Heart right ventricle (tissue), 16 donors: ENCODE data around the gene RUNX3. TPM values are rescaled to one million over a fixed set of nuclear protein-coding genes. Genes with fewer than 3 reads are reported as not detected.

Source experiments
- ATAC-seq, 8 donors: fragments of 200-7000 bp; cut with Tn5 transposase; one replicate each; pipeline ENCODE4 v1.9.1; 2020; ENCODE audit warnings: mild to moderate bottlenecking in 8 of 8, moderate library complexity in 8 of 8, moderate number of reproducible peaks in 1 of 8
- DNase-seq, 2 donors: peaks; one replicate each; pipeline ENCODE4 v3.0.0-alpha.2; 2020
- H3K27ac ChIP-seq, 10 donors: fragments of 200-600 bp; sonication (generic) in 2 of 10; one replicate each; pipeline versions ENCODE4 v1.5.0 to v1.8.0; 2020 to 2022; ENCODE audit warnings: mild to moderate bottlenecking in 3 of 10
- H3K27me3 ChIP-seq, 7 donors: fragments of 200-600 bp; one replicate each; pipeline ENCODE4 v1.8.0; 2021 to 2022; ENCODE audit warnings: mild to moderate bottlenecking in 2 of 7
- H3K36me3 ChIP-seq, 9 donors: fragments of 200-600 bp; sonication (generic) in 1 of 9; one replicate each; pipeline versions ENCODE4 v1.5.0 to v1.8.0; 2020 to 2022; ENCODE audit warnings: mild to moderate bottlenecking in 2 of 9
- H3K4me1 ChIP-seq, 9 donors: fragments of 200-600 bp; sonication (generic) in 1 of 9; one replicate each; pipeline versions ENCODE4 v1.5.0 to v1.8.0; 2020 to 2022; ENCODE audit warnings: mild to moderate bottlenecking in 4 of 9
- H3K4me3 ChIP-seq, 10 donors: fragments of 200-600 bp; sonication (generic) in 2 of 10; one replicate each; pipeline versions ENCODE4 v1.5.0 to v1.8.0; 2020 to 2022; ENCODE audit warnings: mild to moderate bottlenecking in 7 of 10, moderate library complexity in 2 of 10
- H3K9me3 ChIP-seq, 11 donors: fragments of 200-600 bp in 10 of 11; sonication (generic) in 2 of 11; one replicate each; pipeline versions ENCODE4 v1.5.0 to v1.8.0; 2013 to 2022; ENCODE audit warnings: mild to moderate bottlenecking in 2 of 11, control low read depth in 1 of 11, moderate library complexity in 1 of 11
- WGBS, 2 donors: extraction: QIAGEN DNeasy Blood & Tissue Kit; methylation state at CpG; one replicate each; pipeline ENCODE4 v1.1.7; 2013; ENCODE audit warnings: inconsistent platforms in 1 of 2; 5-methylcytosine and 5-hydroxymethylcytosine counted together
- intact Hi-C, 10 donors: fragments of 100-400 bp; cut with DNase I; formaldehyde crosslinking; loops; one replicate each; pipeline versions ENCODE4 v1.11.1 to v1.14.2; 2022
- polyA plus RNA-seq, 2 donors: library from polyadenylated mRNA; stranded (reverse); fragments of 200-250 nt; gene quantifications; one replicate each; pipeline ENCODE4 v1.2.3, GENCODE V29; 2013
- total RNA-seq, 10 donors: library from RNA; stranded (reverse); fragmentation: NEBNext Ultra II Directional in 3 of 10; extraction: Animal tissue kit (Norgen Biotek cat#: 25700) in 3 of 10; gene quantifications; one replicate each; pipeline versions ENCODE4 v1.2.1 to v1.2.4, GENCODE V29; 2021 to 2023
- TF ChIP-seq, protein P1 (sequence below), 9 donors: fragments of 200-600 bp; sonication (generic) in 2 of 9; IDR thresholded peaks; one replicate each; pipeline versions ENCODE4 v1.5.0 to v1.8.0; 2021 to 2022; ENCODE audit warnings: antibody characterized with exemption in 9 of 9, mild to moderate bottlenecking in 5 of 9, moderate library complexity in 1 of 9
- donor health status: Arrhythmogenic right ventricular cardiomyopathy.
- donor health status: ischemic (EF 13 %, LVEDD 7.1; RV severe dilation, severe dysfunction).
- donor health status: healthy with polysubstance abuse.
- donor health status: DM: no; HTN: yes; CAD: no.
- donor health status: DM: no; HTN: no; CAD: no.
- donor health status: ischemic (EF 25% LVEDD 6.9; RV normal size, moderate dysfunction).
- donor health status: ischemic (EF 25% LVEDD 5.7; RV mildly dilated, moderate dysfunction).
- donor health status: healthy.
- donor health status: DM: yes; HTN: yes; CAD: no.
- donor health status: Ischemic cardiomyopathy.
- donor health status: ischemic (EF 35%, LVEDD 5.7; RV mildly dilated, moderate dysfunction).
- donor health status: nonischemic (EF 11% LVEDD 7.7; RV severe dilation, severe dysfunction).
- donor health status: DM: yes; HTN: yes; CAD: no.
- donor health status: PGD.
- donor health status: ischemic (EF 29% LVEDD 5.4; RV normal size, mild dysfunction).
- donor health status: nonischemic (EF 23%, LVEDD 6.1; RV moderate dilation, normal function).

RUNX3 gene
- total and polyA plus RNA-seq, 12 donors, result 0.07 to 5.9 (median 0.38) TPM

DNA sequence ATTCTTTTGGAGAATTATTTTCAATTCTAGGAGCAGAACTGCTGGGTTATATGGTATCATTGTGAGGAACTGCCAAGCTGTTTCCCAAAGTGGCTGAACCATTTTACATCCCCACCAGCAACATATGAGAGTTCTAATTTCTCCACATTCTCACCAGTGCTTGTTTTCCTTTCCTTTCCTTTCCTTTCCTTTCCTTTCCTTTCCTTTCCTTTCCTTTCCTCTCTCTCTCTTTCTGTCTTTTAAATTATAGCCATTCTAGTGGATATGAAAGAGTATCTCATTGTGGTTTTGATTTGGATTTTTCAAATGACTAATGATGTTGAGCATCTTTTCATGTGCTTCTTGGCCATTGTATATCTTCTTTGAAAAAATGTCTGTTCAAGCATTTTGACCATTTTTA is 45.3 kb downstream of the RUNX3 start:
- no peak for DNase-seq
- no peak overlapping the region for H3K4me3 ChIP-seq
- intact Hi-C loops, result no loop called here
- peaks cover 0 to 31% (median 9%) of the 10 kb centered on the region in 11 donors for H3K9me3 ChIP-seq
- no peaks in the 10 kb centered on the region for H3K36me3 ChIP-seq
- TF ChIP-seq, protein P1, sequence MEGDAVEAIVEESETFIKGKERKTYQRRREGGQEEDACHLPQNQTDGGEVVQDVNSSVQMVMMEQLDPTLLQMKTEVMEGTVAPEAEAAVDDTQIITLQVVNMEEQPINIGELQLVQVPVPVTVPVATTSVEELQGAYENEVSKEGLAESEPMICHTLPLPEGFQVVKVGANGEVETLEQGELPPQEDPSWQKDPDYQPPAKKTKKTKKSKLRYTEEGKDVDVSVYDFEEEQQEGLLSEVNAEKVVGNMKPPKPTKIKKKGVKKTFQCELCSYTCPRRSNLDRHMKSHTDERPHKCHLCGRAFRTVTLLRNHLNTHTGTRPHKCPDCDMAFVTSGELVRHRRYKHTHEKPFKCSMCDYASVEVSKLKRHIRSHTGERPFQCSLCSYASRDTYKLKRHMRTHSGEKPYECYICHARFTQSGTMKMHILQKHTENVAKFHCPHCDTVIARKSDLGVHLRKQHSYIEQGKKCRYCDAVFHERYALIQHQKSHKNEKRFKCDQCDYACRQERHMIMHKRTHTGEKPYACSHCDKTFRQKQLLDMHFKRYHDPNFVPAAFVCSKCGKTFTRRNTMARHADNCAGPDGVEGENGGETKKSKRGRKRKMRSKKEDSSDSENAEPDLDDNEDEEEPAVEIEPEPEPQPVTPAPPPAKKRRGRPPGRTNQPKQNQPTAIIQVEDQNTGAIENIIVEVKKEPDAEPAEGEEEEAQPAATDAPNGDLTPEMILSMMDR (IDR thresholded peaks at IDR 0.05), result no peak
- no peaks in the 10 kb centered on the region for H3K4me1 ChIP-seq
- no peak for ATAC-seq
- H3K27me3 ChIP-seq, result peaks cover 0 to 17% (median 6%) of the 10 kb centered on the region in 7 donors
- H3K27ac ChIP-seq, result no peak overlapping the region

DNA sequence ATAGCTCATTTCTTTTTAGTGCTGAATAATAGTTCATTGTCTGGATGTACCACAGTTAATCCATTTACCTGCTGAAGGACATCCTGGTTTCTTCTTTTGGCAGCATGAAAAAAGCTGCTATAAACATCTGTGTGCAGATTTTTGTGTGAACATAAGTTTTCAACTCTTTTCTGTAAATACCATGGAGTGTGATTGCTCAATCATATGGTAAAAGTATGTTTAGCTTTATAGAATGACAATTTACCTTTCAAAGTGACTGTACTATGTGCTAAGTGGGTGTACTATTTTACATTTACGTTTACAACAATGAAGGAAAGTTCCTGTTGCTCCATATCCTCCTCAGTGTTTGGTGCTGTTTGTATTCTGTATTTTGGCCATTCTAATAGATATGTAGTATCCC is 49.0 kb downstream of the RUNX3 start:
- Histone ChIP-seq H3K27me3 (peaks cover 0 to 21% (median 7%) of the 10 kb centered on the region in 7 donors), H3K4me3 (no peak overlapping the region), H3K36me3 (no peaks in the 10 kb centered on the region), H3K4me1 (no peaks in the 10 kb centered on the region), H3K27ac (no peak overlapping the region), H3K9me3 (peaks cover 0 to 31% (median 9%) of the 10 kb centered on the region in 11 donors)
- 16 to 42% methylated on average over 1 of the region's 1 CpG for WGBS, 2 donors
- DNase-seq (no peak), ATAC-seq (no peak)
- TF ChIP-seq, protein P1 (IDR thresholded peaks at IDR 0.05), result no peak
- intact Hi-C loops, result no loop called here

DNA sequence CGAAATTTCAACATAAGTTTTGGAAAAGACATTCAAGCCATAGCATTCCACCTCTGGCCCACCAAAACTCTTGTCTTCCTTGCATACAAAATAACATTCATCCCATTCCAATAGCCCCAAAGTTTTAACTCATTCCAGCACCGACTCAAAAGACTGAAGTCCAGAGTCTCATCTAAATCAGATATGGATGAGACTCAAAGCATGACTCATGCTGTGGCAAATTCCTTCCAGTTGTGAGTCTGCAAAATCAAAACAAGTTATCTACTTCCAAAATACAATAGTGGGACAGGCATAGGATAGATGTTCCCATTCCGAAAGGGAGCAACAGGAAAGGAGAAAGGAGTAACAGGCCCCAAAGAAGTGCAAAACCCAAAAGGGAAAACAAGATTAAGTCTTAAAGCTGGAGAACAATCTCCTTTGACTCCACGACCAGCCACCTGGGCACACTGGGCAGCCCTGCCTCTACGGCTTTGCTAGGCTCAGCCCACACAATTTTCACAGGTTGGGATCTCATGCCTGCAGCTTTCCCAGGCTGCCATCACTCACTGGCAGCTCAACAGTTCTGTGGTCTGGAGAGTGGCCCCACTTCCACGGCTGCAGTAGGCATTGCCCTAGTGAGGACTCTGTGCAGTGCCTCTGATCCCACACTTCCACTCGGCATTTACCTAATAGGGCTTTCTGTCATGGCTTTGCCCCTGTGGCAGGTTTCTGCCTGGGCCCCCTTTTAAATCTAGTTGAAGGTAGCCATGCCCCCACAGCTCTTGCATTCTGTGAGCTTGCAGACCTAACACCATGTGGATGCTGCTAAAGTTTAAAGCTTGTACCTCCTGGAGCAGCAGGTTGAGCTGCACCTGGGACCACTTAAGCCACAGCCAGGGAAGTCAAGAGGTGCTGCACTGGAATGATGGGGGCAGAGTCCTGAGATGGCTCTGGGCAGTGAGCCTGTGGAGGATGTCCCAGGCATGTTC is 51.0 kb downstream of the RUNX3 start:
- TF ChIP-seq, protein P1 (IDR thresholded peaks at IDR 0.05), result no peak
- peaks cover 0 to 21% (median 12%) of the 10 kb centered on the region in 7 donors for H3K27me3 ChIP-seq
- no peaks in the 10 kb centered on the region for H3K36me3 ChIP-seq
- peaks cover 0 to 12% (median 0%) of the 10 kb centered on the region in 9 donors for H3K4me1 ChIP-seq
- intact Hi-C loops, result no loop called here
- DNase-seq (no peak), ATAC-seq (no peak)
- WGBS, 2 donors, result 72% methylated on average over 7 of the region's 7 CpGs
- H3K27ac ChIP-seq, result no peak overlapping the region
- H3K9me3 ChIP-seq, result peaks cover 0 to 26% (median 8%) of the 10 kb centered on the region in 11 donors
- no peak overlapping the region for H3K4me3 ChIP-seq

DNA sequence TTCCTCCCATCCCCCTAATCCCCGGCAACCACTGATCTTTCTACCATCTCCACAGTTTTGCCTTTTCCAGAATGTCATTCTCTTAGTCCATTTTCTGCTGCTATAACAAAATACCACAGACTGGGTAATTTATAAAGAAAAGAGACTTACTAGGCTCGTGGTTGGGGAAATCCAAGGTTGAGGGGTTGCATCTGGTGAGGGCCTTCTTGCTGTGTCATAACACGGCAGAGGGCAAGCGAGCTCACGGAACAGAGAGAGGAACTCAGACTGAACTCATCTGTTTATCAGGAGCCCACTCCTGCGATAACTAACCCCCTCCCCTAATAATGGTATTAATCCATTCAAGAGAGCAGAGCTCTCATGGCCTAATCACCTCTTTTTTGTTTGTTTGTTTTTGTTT is 52.0 kb downstream of the RUNX3 start:
- Histone ChIP-seq H3K9me3 (peaks cover 0 to 16% (median 0%) of the 10 kb centered on the region in 11 donors), H3K4me1 (peaks cover 0 to 12% (median 0%) of the 10 kb centered on the region in 9 donors), H3K4me3 (no peak overlapping the region), H3K36me3 (no peaks in the 10 kb centered on the region), H3K27me3 (peaks cover 0 to 27% (median 12%) of the 10 kb centered on the region in 7 donors), H3K27ac (no peak overlapping the region)
- no peak for DNase-seq
- intact Hi-C loops, result no loop called here
- WGBS, 2 donors, result 85 to 88% methylated on average over 6 of the region's 6 CpGs
- no peak for ATAC-seq
- TF ChIP-seq, protein P1 (IDR thresholded peaks at IDR 0.05), result no peak
